Large intestine (tissue), 3 donors: ENCODE data around the gene NOTCH1. TPM values are rescaled to one million over a fixed set of nuclear protein-coding genes. Genes with fewer than 3 reads are reported as not detected.

Source experiments
- DNase-seq, 2 donors: peaks; one replicate each; pipeline versions ENCODE4 v3.0.0 to v3.0.0-alpha.2; 2013
- H3K27ac ChIP-seq: one replicate; pipeline ENCODE4 v1.5.1; 2013; ENCODE audit warnings: low read length
- H3K27me3 ChIP-seq: 2 replicates; pipeline ENCODE4 v1.6.1; 2013; ENCODE audit warnings: low read length; ENCODE audit not compliant: control insufficient read depth, insufficient read depth
- H3K36me3 ChIP-seq: 2 replicates; pipeline ENCODE4 v1.6.1; 2013; ENCODE audit warnings: low read length; ENCODE audit not compliant: control insufficient read depth, insufficient read depth
- H3K4me1 ChIP-seq: one replicate; pipeline ENCODE4 v1.6.1; 2013; ENCODE audit warnings: low read length; ENCODE audit not compliant: control insufficient read depth, insufficient read depth
- H3K4me3 ChIP-seq: one replicate; pipeline ENCODE4 v1.5.1; 2013; ENCODE audit warnings: low read length
- H3K9me3 ChIP-seq: one replicate; pipeline ENCODE4 v1.6.1; 2013; ENCODE audit warnings: mild to moderate bottlenecking, low read depth, low read length, moderate library complexity; ENCODE audit not compliant: control insufficient read depth
- WGBS: methylation state at CpG from one replicate; pipeline ENCODE4 v1.1.5; 2013; ENCODE audit warnings: low lambda C conversion rate; ENCODE audit not compliant: insufficient coverage; 5-methylcytosine and 5-hydroxymethylcytosine counted together
- polyA plus RNA-seq: library from polyadenylated mRNA; unstranded; fragments of 120-200 nt; gene quantifications from one replicate; pipeline ENCODE4 v1.2.1, GENCODE V29; 2013

Gene NOTCH1
- polyA plus RNA-seq, 1 donor, result 13.4 TPM

DNA sequence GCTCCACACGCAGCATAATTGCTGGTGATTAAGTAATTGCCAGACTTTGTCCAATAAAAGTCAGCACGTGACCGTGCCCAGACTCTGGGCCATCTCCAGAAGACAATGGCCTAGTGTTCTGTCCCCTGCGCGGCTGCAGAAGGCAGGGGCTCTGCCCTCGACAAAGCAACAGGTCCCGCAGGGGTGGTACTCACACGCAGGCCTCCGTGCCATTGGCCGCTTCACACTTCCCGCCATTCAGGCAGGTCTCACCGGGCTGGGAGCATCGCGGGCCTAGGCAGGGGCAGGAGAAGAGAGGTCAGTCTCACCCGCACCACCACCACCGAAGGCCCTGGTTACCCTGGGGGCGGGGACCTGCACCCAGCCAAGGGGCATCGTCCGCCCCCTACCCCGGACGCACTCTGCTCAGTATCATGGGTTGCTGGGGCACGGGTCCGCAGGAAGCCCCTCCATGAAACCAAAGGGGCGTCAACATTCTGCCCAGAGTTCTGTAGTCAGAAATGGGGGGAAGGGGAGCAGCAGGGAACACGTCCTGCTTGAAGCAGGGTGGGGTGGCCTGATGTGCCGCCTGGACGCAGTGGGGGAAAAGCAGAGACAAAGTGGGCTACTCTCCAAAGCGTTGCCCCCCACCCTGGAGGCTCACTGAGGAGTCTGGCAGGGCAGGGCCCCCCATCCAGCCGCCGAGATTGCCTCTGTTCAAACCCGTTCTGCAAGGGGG, 1.9 kb downstream of the NOTCH1 start:
- H3K27ac ChIP-seq, result peak overlapping the region; percentile 12
- H3K4me3 ChIP-seq, result peak overlapping the region; percentile 80
- peaks cover 39% of the 10 kb centered on the region for H3K4me1 ChIP-seq
- no peaks in the 10 kb centered on the region for H3K9me3 ChIP-seq
- H3K36me3 ChIP-seq, result peaks cover 17% of the 10 kb centered on the region
- peak; percentile 69 to 77 for DNase-seq
- whole genome bisulfite sequencing, result no CpG with 5 or more reads among the region's 31 CpGs
- no peaks in the 10 kb centered on the region for H3K27me3 ChIP-seq

DNA sequence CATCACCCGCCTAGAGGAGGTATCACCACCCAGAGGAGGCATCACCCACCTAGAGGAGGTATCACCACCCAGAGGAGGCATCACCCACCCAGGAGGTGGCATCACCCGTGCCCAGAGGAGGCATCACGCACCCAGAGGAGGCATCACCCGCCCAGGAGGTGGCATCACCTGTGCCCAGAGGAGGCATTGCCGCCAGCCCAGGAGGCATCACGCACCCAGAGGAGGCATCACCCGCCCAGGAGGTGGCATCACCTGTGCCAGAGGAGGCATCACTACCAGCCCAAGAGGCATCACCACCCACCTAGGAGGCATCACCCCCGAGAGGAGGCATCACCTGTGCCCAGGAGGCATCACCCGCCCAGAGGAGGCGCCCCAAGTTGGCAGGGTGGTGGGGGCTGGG, 2.6 kb downstream of the NOTCH1 start:
- Histone ChIP-seq H3K27me3 (no peaks in the 10 kb centered on the region), H3K4me3 (no peak overlapping the region), H3K27ac (no peak overlapping the region), H3K4me1 (peaks cover 39% of the 10 kb centered on the region), H3K9me3 (no peaks in the 10 kb centered on the region), H3K36me3 (peaks cover 17% of the 10 kb centered on the region)
- no peak for DNase-seq
- no CpG with 5 or more reads among the region's 10 CpGs for WGBS

DNA sequence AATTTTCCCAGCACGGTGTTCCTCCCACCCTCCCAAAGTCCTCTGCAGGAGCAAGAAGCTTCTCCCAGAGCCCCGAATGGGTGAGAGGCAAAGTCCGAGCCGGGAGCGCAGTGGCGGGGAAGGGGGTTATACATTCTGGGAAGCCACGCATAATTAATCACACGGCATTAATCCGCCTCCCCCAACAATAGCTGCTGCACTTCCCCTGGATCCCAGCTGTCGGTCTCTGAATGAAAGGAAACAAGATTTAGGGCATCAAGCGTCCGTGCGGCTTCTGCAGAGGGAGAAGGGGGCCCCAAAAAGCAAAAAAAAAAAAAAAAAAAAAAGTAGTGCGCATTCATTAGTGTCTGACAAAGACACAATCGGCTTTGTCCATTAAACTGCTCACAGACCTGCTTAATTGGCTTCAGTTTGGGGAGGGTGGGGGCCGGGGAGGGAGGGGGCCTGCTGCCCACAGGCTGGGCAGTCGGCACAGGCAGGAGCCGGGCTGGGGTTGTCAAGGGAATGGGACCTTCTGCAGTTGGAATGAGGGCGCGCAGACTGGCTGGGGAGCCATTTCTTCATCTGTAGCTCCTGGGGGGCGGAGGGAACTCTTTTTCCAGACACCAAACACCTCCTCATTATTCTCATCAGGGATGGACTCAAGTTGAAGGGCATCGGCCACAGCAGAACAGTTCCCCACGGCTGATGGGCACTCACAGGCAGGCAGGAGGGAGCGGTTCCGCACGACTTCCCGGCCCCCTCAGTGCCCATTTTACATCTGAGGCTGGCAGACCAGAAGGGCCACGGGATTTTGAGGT, 3.4 kb downstream of the NOTCH1 start:
- no peak overlapping the region for H3K27ac ChIP-seq
- H3K36me3 ChIP-seq, result peaks cover 17% of the 10 kb centered on the region
- no CpG with 5 or more reads among the region's 28 CpGs for WGBS
- DNase-seq, result no peak
- peaks cover 31% of the 10 kb centered on the region for H3K4me1 ChIP-seq
- H3K27me3 ChIP-seq, result no peaks in the 10 kb centered on the region
- H3K9me3 ChIP-seq, result no peaks in the 10 kb centered on the region
- no peak overlapping the region for H3K4me3 ChIP-seq

DNA sequence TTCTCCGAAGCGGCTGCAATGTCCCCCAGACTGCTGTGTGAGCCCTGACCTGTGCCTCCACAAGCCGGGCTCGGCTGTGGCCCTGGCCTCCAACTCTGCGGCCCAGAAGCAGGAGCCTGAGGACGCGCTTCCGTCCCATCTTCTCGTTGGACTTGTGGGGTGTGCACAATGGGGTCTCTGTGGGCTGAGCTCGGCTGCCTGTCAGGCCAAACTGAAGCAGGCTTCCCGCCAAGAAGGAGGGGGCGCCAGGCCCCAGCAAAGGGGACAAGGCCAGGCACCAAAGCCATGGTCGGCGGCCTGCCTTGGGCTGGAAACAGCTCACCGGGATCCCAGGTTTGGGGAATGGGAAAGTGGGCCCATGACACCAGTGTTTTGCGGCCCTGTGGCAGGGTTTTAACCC, 4.1 kb downstream of the NOTCH1 start:
- Histone ChIP-seq H3K36me3 (peaks cover 18% of the 10 kb centered on the region), H3K9me3 (no peaks in the 10 kb centered on the region), H3K27ac (no peak overlapping the region), H3K4me3 (no peak overlapping the region), H3K27me3 (no peaks in the 10 kb centered on the region), H3K4me1 (peaks cover 25% of the 10 kb centered on the region)
- WGBS, result no CpG with 5 or more reads among the region's 16 CpGs
- DNase-seq, result no peak

DNA sequence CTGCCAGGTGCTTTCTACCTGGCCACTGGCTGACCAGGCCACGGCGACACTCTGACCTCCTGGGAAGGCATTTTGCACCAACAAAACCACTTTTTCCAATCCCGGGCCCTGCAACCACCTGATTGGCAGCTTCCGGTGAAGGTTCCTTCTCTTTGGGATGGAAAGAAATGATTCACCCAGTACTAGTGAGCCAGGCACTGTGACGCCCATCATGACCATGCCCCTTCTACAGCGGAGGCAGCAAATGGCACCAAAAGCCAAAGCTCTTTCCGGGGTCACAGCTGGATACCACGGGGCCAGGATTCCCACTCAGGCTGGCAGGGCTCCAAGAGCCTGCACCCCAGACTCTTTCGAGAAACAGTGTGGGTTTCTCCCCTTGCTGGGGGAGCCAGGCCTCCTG, 4.7 kb downstream of the NOTCH1 start:
- Histone ChIP-seq H3K27ac (no peak overlapping the region), H3K36me3 (peaks cover 18% of the 10 kb centered on the region), H3K4me3 (no peak overlapping the region), H3K27me3 (no peaks in the 10 kb centered on the region), H3K4me1 (peaks cover 20% of the 10 kb centered on the region), H3K9me3 (no peaks in the 10 kb centered on the region)
- no peak for DNase-seq
- 100% methylated on average over 1 of the region's 9 CpGs for WGBS

DNA sequence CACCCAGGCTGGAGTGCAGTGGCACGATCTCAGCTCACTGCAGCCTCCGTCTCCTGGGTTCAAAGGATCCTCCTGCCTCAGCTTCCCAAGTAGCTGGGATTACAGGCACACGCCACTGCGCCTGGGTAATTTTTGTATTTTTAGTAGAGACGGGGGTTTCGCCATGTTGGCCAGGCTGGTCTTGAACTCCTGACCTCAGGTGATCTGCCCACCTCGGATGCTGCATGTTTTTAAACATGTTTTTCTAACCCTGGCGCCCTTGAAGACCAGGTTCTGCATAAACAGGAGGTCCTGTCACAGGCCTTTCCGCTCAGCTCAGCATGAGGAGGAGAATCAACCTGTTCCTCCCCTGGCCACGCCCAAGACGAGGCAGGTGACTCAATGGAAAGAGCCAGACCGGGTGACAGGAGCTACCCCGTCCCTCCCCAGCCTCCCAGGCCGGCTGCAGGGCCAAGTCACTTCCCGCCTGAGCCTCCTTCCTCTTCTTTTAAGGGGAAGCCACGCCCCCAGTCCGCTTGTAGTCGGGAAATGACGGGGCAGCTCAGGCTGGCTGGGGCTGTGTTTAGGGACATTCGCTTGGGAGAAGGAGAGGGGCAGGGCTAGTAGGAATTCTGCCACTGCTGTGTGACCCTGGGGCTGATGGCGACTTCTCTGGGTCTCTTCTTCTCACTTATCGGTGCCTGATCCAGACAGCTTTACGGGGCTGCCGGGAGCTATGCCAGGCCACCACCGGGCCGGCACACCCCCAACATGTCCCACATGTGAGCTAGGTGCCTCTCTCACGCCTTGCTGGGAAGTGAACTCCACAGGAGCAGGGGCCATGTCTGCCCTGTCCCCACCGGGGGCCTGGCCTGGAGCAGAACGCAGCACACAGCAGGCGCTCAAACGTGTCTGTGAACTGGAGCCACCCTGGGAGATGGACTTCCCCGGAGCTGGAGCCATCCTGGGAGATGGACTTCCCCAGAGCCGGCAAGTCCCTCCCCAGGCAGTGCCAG, 6.1 kb downstream of the NOTCH1 start:
- WGBS, result no CpG with 5 or more reads among the region's 33 CpGs
- peaks cover 21% of the 10 kb centered on the region for H3K4me1 ChIP-seq
- no peaks in the 10 kb centered on the region for H3K9me3 ChIP-seq
- peak overlapping the region; percentile 31 for H3K27ac ChIP-seq
- no peaks in the 10 kb centered on the region for H3K27me3 ChIP-seq
- no peak overlapping the region for H3K4me3 ChIP-seq
- peak; percentile 61 to 62 for DNase-seq
- peaks cover 18% of the 10 kb centered on the region for H3K36me3 ChIP-seq

DNA sequence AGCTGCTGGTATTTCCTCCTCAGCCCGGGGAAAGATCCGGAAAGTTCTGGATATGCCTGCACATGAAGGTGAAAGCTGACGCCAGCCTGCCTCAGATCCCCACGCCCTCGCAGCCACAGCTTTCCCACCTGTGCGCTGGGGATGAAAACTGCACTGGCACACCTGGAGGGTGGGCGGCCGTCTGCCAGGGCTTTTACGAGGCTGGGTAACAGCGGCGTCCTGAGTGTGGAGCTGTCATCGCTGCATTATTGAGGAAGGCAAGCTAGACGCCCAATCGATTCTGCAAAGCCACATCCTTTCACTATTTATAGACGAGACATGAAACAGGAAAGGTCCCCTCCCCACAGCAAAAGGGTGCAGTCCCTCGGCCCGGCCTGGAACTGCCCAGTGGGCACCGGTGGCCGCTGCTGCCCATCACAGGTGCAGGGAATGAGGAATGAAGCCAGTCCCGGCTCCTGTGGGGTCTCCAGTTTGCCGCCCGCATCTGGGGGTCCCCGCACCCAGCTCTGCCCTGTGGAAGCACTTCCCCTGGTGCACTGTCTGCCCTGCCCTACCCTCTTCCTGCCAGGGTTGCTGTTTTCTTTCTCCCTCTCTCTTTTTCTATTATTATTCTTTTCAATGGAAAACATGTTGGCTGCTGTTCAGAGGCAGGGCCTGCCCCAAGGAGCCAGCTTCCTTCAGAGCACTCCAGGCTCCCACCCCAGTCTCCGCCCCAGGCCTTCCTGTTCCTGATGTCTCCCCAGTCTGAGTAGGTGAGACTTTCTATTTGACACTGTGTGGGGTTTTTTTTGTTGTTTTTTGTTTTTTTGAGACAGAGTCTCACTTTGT, 7.0 kb downstream of the NOTCH1 start:
- no peak for DNase-seq
- Histone ChIP-seq H3K4me1 (peaks cover 13% of the 10 kb centered on the region), H3K4me3 (no peak overlapping the region), H3K27me3 (no peaks in the 10 kb centered on the region), H3K9me3 (no peaks in the 10 kb centered on the region), H3K36me3 (peaks cover 23% of the 10 kb centered on the region), H3K27ac (no peak overlapping the region)
- WGBS, result no CpG with 5 or more reads among the region's 24 CpGs

DNA sequence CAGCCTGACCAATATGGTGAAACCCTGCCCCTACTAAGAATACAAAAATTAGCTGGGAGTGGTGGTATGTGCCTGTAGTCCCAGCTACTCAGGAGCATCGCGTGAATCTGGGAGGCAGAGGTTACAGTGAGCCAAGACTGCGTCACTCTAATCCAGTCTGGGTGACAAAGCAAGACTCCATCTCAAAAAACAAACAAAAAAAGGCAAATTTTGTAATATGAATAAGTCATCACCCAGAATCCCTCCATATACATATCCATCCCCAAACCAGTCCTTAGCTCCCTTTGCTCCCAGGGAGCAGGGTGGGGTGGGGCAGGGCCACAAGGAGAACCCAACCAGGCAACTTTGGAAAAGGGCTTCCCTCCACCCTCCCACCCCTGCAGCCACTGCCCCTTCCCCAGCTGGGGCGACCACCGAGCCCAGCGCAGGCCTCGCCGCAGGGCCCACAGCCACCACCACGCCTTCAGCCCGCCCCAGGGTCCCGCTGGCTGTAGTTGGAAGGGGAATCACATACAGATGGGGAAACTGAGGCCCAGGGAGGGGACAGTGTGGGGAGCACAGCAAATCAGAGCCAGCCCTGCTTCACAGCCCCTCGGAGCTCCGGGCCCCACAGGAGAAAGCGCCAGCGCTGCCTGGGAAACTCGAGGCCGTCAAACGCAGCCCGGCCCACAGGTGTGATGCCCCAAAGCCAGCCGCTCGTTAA, 7.8 kb downstream of the NOTCH1 start:
- no peaks in the 10 kb centered on the region for H3K27me3 ChIP-seq
- H3K36me3 ChIP-seq, result peaks cover 23% of the 10 kb centered on the region
- no peaks in the 10 kb centered on the region for H3K9me3 ChIP-seq
- H3K4me3 ChIP-seq, result no peak overlapping the region
- peaks cover 5% of the 10 kb centered on the region for H3K4me1 ChIP-seq
- WGBS, result no CpG with 5 or more reads among the region's 21 CpGs
- H3K27ac ChIP-seq, result no peak overlapping the region
- no peak for DNase-seq

DNA sequence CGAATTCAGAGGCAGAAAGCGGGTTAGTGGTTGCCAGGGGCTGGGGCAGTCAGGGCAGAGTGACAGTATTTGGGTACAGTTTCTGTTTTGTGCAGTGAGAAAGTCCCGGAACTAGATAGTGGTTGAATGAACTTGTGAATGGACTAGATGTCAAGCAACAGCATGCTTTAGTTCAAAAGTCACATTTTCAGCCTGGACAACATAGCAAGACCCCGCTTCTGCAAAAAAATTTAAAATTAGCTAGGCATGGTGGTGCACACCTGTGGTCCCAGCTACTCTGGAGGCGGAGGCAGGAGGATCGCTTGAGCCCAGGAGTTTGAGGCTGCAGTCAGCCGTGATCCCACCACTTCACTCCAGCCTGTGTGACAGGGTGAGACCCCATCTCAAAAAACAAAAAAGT, 8.4 kb downstream of the NOTCH1 start:
- no peak overlapping the region for H3K27ac ChIP-seq
- H3K4me3 ChIP-seq, result no peak overlapping the region
- H3K27me3 ChIP-seq, result no peaks in the 10 kb centered on the region
- H3K9me3 ChIP-seq, result no peaks in the 10 kb centered on the region
- peaks cover 18% of the 10 kb centered on the region for H3K36me3 ChIP-seq
- no CpG with 5 or more reads among the region's 7 CpGs for WGBS
- H3K4me1 ChIP-seq, result peaks cover 7% of the 10 kb centered on the region
- no peak for DNase-seq
